ENCODE data around the gene DCLK3. TPM values are rescaled to one million over a fixed set of nuclear protein-coding genes. Genes with fewer than 3 reads are reported as not detected.
A peak's percentile ranks its signal among the peaks of the same experiment; 100 is the strongest.

DCLK3 gene
- total RNA-seq (2016; rRNA removed; fragmentation: Illumina TruSeq; extraction: Trizol) (not detected in 2 replicates), polyA plus RNA-seq (2011; rRNA removed) (not detected in 2 replicates), polyA minus RNA-seq (2011; rRNA and poly(A)+ RNA removed; ENCODE audit: low replicate concordance) (not detected in 2 replicates), Bru-seq, nascent RNA (not detected), BruChase-seq, experiment 1, labeled RNA remaining after a 6-hour chase (not detected), BruChase-seq, experiment 2, labeled RNA remaining after a 2-hour chase (percentile 2 among the genes with signal in this experiment)
- not detected in 2 replicates for total RNA-seq (2016; cell fraction: cytosol; rRNA removed; fragmentation: Illumina TruSeq; extraction: Trizol; ENCODE audit: low read depth)
- total RNA-seq (2016; cell fraction: insoluble cytoplasmic fraction; rRNA removed; fragmentation: Illumina TruSeq; extraction: Trizol): not detected in 2 replicates
- total RNA-seq (2016; cell fraction: membrane; rRNA removed; fragmentation: Illumina TruSeq; extraction: Trizol): not detected in 2 replicates
- not detected in 2 replicates for total RNA-seq (2016; cell fraction: nucleus; rRNA removed; fragmentation: Illumina TruSeq; extraction: Trizol)
- polyA plus RNA-seq (2011; cell fraction: cytosol; rRNA removed): not detected in 2 replicates
- not detected in 2 replicates for polyA plus RNA-seq (2011; cell fraction: nucleus; rRNA removed)
- not detected in 2 replicates for polyA plus RNA-seq (2012)
- not detected in 2 replicates for polyA plus RNA-seq (2016; cell fraction: cytosol; fragmentation: Illumina TruSeq; extraction: Trizol; ENCODE audit: low read depth)
- not detected in 2 replicates for polyA plus RNA-seq (2016; cell fraction: insoluble cytoplasmic fraction; fragmentation: Illumina TruSeq; extraction: Trizol; ENCODE audit: low read depth)
- not detected in 2 replicates for polyA plus RNA-seq (2016; cell fraction: membrane; fragmentation: Illumina TruSeq; extraction: Trizol; ENCODE audit: low read depth)
- not detected in 2 replicates for polyA plus RNA-seq (2016; cell fraction: nucleus; fragmentation: Illumina TruSeq; extraction: Trizol; ENCODE audit: insufficient read depth, low read depth)
- not detected in 2 replicates for polyA minus RNA-seq (2011; cell fraction: cytosol; rRNA and poly(A)+ RNA removed)
- not detected in 2 replicates for polyA minus RNA-seq (2011; cell fraction: nucleus; rRNA and poly(A)+ RNA removed)
- long read RNA-seq, experiment 1: 0 reads
- long read RNA-seq, experiment 2: 0 reads

- H3K9me3 ChIP-seq (ENCODE audit: low read length): no peaks in the 10 kb centered on the region
- TF ChIP-seq ZNF263 (CRISPR knock-in tag; IDR thresholded peaks at IDR 0.05) (no peak), ZNF678 (CRISPR knock-in tag; IDR thresholded peaks at IDR 0.05) (no peak)
- H3K4me2 ChIP-seq (ENCODE audit: low read depth, low read length): no peak within 1 kb of the TSS
- no peak within 1 kb of the TSS for H3K9ac ChIP-seq (ENCODE audit: insufficient read depth, low read depth, low read length)
- BruUV-seq (replicated peaks): no TSS peak
- no peak within 1 kb of the TSS for H2AFZ ChIP-seq (ENCODE audit: low read length)
- intact Hi-C loops (cut with micrococcal nuclease; ENCODE audit: unreplicated experiment) (no loop called here), in situ Hi-C loops (cut with HindIII; ENCODE audit: extremely low pct_ligation_motif_present, low pct_unique_long_range_greater_than_20kb) (no loop called here)
- H3K27ac ChIP-seq (ENCODE audit: extremely low read length, insufficient read depth, low read length): no peak within 1 kb of the TSS
- POLR2A ChIA-PET: no interaction called here
- no peaks in the 10 kb centered on the region for H4K20me1 ChIP-seq (ENCODE audit: insufficient read depth, low read length)
- DNase-seq (ENCODE audit: low spot score) (no peak), FAIRE-seq (no peak), ATAC-seq (no peak)
- no peaks in the 10 kb centered on the region for H3K4me1 ChIP-seq (ENCODE audit: insufficient read depth, low read length)
- H3K36me3 ChIP-seq (replicated peaks in 1 of 2; ENCODE audit: control insufficient read depth in 1 of 2, insufficient read depth in 2 of 2, low read length in 2 of 2): no peaks in the 10 kb centered on the region
- no peaks in the 10 kb centered on the region for H3K27me3 ChIP-seq (ENCODE audit: control insufficient read depth in 1 of 2, insufficient read depth in 2 of 2, low read length in 2 of 2)
- 82% methylated on average over 88 of the region's 99 CpGs for WGBS (ENCODE audit: low lambda C conversion rate)
- no peaks in the 10 kb centered on the region for H3K79me2 ChIP-seq (ENCODE audit: insufficient read depth, low read length)
- CTCF ChIA-PET (ENCODE audit: low intra/inter-chr PET ratio, low total read pairs): no interaction called here
- H3K4me3 ChIP-seq (replicated peaks in 1 of 3; ENCODE audit: insufficient read depth in 1 of 3, low read depth in 2 of 3, low read length in 3 of 3): no peak within 1 kb of the TSS
Measured at GRCh38 chr3:36763850-36764703, at the start of gene DCLK3. Gene DCLK3, minus strand, starts transcription at chr3:36764553. Its CDS starts 290 bp downstream, at chr3:36764263.

GRCh38 chr3:36813305-36813704 is 49.0 kb upstream of the DCLK3 start:
- intact Hi-C loops (cut with micrococcal nuclease; ENCODE audit: unreplicated experiment): no loop called here
- Histone ChIP-seq H3K9ac (ENCODE audit: insufficient read depth, low read depth, low read length) (no peak overlapping the region), H2AFZ (ENCODE audit: low read length) (no peak overlapping the region), H3K9me3 (ENCODE audit: low read length) (no peaks in the 10 kb centered on the region), H3K36me3 (replicated peaks in 1 of 2; ENCODE audit: control insufficient read depth in 1 of 2, insufficient read depth in 2 of 2, low read length in 2 of 2) (no peaks in the 10 kb centered on the region), H3K27ac (ENCODE audit: extremely low read length, insufficient read depth, low read length) (no peak overlapping the region), H3K4me1 (ENCODE audit: insufficient read depth, low read length) (no peaks in the 10 kb centered on the region), H3K4me2 (ENCODE audit: low read depth, low read length) (no peak overlapping the region), H3K79me2 (ENCODE audit: insufficient read depth, low read length) (no peaks in the 10 kb centered on the region), H3K27me3 (ENCODE audit: control insufficient read depth in 1 of 2, insufficient read depth in 2 of 2, low read length in 2 of 2) (peaks cover 1 to 12% of the 10 kb centered on the region in 2 experiments; a peak in 3 of 5 replicates), H3K4me3 (replicated peaks in 1 of 3; ENCODE audit: insufficient read depth in 1 of 3, low read depth in 2 of 3, low read length in 3 of 3) (no peak overlapping the region), H4K20me1 (ENCODE audit: insufficient read depth, low read length) (no peaks in the 10 kb centered on the region)
- ChIA-PET POLR2A (no interaction called here), CTCF (ENCODE audit: low intra/inter-chr PET ratio, low total read pairs) (no interaction called here)
- DNase-seq (ENCODE audit: low spot score) (no peak), ATAC-seq (no peak), FAIRE-seq (no peak)
- 40% methylated on average over 6 of the region's 6 CpGs for WGBS (ENCODE audit: low lambda C conversion rate)
- in situ Hi-C loops (cut with HindIII; ENCODE audit: extremely low pct_ligation_motif_present, low pct_unique_long_range_greater_than_20kb): no loop called here
- no TSS peak for BruUV-seq (replicated peaks)
- no peak for TF ChIP-seq PBX2 (CRISPR knock-in tag; IDR thresholded peaks at IDR 0.05)
- TF ChIP-seq ZNF562 (CRISPR knock-in tag; IDR thresholded peaks at IDR 0.05; ENCODE audit: borderline replicate concordance): no peak
- no peak for TF ChIP-seq HMGXB3 (CRISPR knock-in tag; IDR thresholded peaks at IDR 0.05; ENCODE audit: borderline replicate concordance)
